ENCODE data around the gene AIMP1. TPM values are rescaled to one million over a fixed set of nuclear protein-coding genes. Genes with fewer than 3 reads are reported as not detected.
A peak's percentile ranks its signal among the peaks of the same experiment; 100 is the strongest.

AIMP1 gene
- polyA plus RNA-seq, 3 donors: 15.2 to 65.6 (median 56.1) TPM

DNA sequence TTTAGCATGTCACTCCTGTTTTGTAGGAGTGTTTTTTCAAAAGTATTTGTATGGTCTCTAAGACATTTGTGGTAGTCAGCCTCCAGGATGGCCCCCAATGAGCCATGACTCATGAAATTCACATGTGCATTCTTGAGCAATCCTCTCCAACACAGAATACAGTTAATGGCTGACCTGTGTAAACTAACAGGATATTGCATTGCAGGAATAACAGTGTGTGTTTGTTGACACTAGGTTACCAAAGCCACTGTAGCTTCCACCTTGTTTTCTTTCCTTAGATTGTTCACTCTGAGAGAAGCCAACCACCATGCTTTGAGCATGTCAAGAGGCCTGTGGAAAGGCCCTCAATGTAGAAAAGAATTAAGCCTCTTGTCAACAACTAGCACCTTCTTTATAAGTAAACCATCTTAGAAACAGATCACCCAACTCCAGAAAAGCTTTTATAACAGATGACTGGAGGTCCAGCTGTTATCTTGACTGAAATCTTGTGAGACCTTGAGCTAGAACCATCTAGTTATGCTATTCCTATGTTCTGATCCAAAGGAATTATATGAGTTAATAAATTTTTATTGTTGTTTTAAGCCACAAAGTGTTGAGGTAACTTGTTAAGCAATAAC lies 28.9 kb upstream of the AIMP1 start:
- no peak overlapping the region for H3K27ac Mint-ChIP-seq
- Histone ChIP-seq H3K4me1 (ENCODE audit: control insufficient read depth in 1 of 2, insufficient read depth in 2 of 2, low read length in 2 of 2) (no peaks in the 10 kb centered on the region), H3K4me3 (replicated peaks in 1 of 3; ENCODE audit: low read depth in 2 of 3, low read length in 3 of 3) (no peak overlapping the region), H3K36me3 (replicated peaks in 1 of 2; ENCODE audit: control insufficient read depth in 1 of 2, insufficient read depth in 2 of 2, low read length in 2 of 2) (peaks cover 15 to 42% of the 10 kb centered on the region in 2 donors), H3K9ac (ENCODE audit: insufficient read depth, low read length, poor library complexity, severe bottlenecking) (no peak overlapping the region), H3K27ac (ENCODE audit: low read depth in 1 of 2, low read length in 2 of 2) (peak overlapping the region in 1 of 2 donors; percentile 44), H3K79me2 (ENCODE audit: insufficient read depth, low read length) (no peaks in the 10 kb centered on the region), H2AFZ (ENCODE audit: insufficient read depth, low read depth, low read length, poor library complexity, severe bottlenecking) (no peak overlapping the region), H3K27me3 (ENCODE audit: control insufficient read depth in 2 of 2, insufficient read depth in 2 of 2, low read length in 2 of 2) (no peaks in the 10 kb centered on the region), H3K9me3 (replicated peaks in 1 of 2; ENCODE audit: control insufficient read depth in 1 of 2, insufficient read depth in 1 of 2, low read length in 2 of 2) (no peaks in the 10 kb centered on the region), H3K4me2 (replicated peaks; ENCODE audit: extremely low read depth, low read length, poor library complexity, severe bottlenecking) (no peak overlapping the region), H4K20me1 (ENCODE audit: insufficient read depth, low read length) (no peaks in the 10 kb centered on the region)
- TF ChIP-seq, protein P1, sequence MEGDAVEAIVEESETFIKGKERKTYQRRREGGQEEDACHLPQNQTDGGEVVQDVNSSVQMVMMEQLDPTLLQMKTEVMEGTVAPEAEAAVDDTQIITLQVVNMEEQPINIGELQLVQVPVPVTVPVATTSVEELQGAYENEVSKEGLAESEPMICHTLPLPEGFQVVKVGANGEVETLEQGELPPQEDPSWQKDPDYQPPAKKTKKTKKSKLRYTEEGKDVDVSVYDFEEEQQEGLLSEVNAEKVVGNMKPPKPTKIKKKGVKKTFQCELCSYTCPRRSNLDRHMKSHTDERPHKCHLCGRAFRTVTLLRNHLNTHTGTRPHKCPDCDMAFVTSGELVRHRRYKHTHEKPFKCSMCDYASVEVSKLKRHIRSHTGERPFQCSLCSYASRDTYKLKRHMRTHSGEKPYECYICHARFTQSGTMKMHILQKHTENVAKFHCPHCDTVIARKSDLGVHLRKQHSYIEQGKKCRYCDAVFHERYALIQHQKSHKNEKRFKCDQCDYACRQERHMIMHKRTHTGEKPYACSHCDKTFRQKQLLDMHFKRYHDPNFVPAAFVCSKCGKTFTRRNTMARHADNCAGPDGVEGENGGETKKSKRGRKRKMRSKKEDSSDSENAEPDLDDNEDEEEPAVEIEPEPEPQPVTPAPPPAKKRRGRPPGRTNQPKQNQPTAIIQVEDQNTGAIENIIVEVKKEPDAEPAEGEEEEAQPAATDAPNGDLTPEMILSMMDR (IDR thresholded peaks at IDR 0.05): no peak
- peaks cover 0 to 3% (median 2%) of the 10 kb centered on the region in 7 donors for H3K9me3 Mint-ChIP-seq
- intact Hi-C loops (cut with micrococcal nuclease): no loop called here
- peak; percentile 2 to 27 (median 3) for DNase-seq
- H3K36me3 Mint-ChIP-seq: peaks cover 33 to 41% of the 10 kb centered on the region in 2 donors
- H3K4me1 Mint-ChIP-seq: no peaks in the 10 kb centered on the region
- H3K4me3 Mint-ChIP-seq: no peak overlapping the region
- no peaks in the 10 kb centered on the region for H3K27me3 Mint-ChIP-seq (ENCODE audit: low read depth in 3 of 3)

DNA sequence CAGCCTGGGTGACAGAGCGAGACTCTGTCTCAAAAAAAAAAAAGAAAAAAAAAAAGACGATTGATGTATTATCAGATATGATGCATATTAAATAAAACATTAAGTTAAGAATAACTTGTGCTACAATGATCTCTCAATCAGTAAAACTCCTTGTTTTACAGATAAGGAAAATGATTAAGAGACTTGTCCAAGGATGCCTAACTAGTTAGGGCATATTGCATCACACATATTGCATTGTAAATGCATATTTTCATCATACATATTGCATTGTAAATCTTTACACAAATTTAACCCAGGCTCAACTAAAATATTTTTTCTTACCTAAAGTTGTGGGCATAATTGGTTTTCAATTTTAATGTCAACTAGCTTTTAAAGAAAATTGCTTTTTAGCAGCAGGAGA lies 26.6 kb upstream of the AIMP1 start:
- peaks cover 0 to 9% (median 0%) of the 10 kb centered on the region in 7 donors for H3K9me3 Mint-ChIP-seq
- H4K20me1 ChIP-seq (ENCODE audit: insufficient read depth, low read length): no peaks in the 10 kb centered on the region
- H3K27ac Mint-ChIP-seq: no peak overlapping the region
- peaks cover 40 to 46% of the 10 kb centered on the region in 2 donors for H3K36me3 Mint-ChIP-seq
- H3K27me3 Mint-ChIP-seq (ENCODE audit: low read depth in 3 of 3): no peaks in the 10 kb centered on the region
- no peak overlapping the region for H3K4me3 ChIP-seq (replicated peaks in 1 of 3; ENCODE audit: low read depth in 2 of 3, low read length in 3 of 3)
- WGBS (ENCODE audit: insufficient coverage): no CpG with 5 or more reads among the region's 2 CpGs
- H3K27me3 ChIP-seq (ENCODE audit: control insufficient read depth in 2 of 2, insufficient read depth in 2 of 2, low read length in 2 of 2): no peaks in the 10 kb centered on the region
- H3K4me2 ChIP-seq (replicated peaks; ENCODE audit: extremely low read depth, low read length, poor library complexity, severe bottlenecking): no peak overlapping the region
- intact Hi-C loops (cut with micrococcal nuclease): no loop called here
- no peak overlapping the region for H3K27ac ChIP-seq (ENCODE audit: low read depth in 1 of 2, low read length in 2 of 2)
- H2AFZ ChIP-seq (ENCODE audit: insufficient read depth, low read depth, low read length, poor library complexity, severe bottlenecking): no peak overlapping the region
- no peak overlapping the region for H3K9ac ChIP-seq (ENCODE audit: insufficient read depth, low read length, poor library complexity, severe bottlenecking)
- no peaks in the 10 kb centered on the region for H3K79me2 ChIP-seq (ENCODE audit: insufficient read depth, low read length)
- no peaks in the 10 kb centered on the region for H3K4me1 Mint-ChIP-seq
- peaks cover 28 to 61% of the 10 kb centered on the region in 2 donors for H3K36me3 ChIP-seq (replicated peaks in 1 of 2; ENCODE audit: control insufficient read depth in 1 of 2, insufficient read depth in 2 of 2, low read length in 2 of 2)
- TF ChIP-seq, protein P1 (IDR thresholded peaks at IDR 0.05): no peak
- no peak overlapping the region for H3K4me3 Mint-ChIP-seq
- DNase-seq: no peak
- no peaks in the 10 kb centered on the region for H3K9me3 ChIP-seq (replicated peaks in 1 of 2; ENCODE audit: control insufficient read depth in 1 of 2, insufficient read depth in 1 of 2, low read length in 2 of 2)
- no peaks in the 10 kb centered on the region for H3K4me1 ChIP-seq (ENCODE audit: control insufficient read depth in 1 of 2, insufficient read depth in 2 of 2, low read length in 2 of 2)

All from CD14-positive monocyte (primary cell).